IMR-90 (cell line): ENCODE results near the gene TBC1D22B. TPM values are rescaled to one million over a fixed set of nuclear protein-coding genes. Genes with fewer than 3 reads are reported as not detected.

ENCODE experiments used
- FOS ChIP-seq: fragments of 150-350 bp; IDR thresholded peaks from 2 replicates; pipeline ENCODE4 v1.6.1; 2016; ENCODE audit warnings: low read depth, low read length
- MAZ ChIP-seq: IDR thresholded peaks from 2 replicates; pipeline ENCODE4 v1.6.1; 2012; ENCODE audit warnings: low read depth, mild to moderate bottlenecking, low read length, improper control_type of control experiment, moderate library complexity, borderline replicate concordance
- NFE2L2 ChIP-seq: fragments of 150-350 bp; IDR thresholded peaks from 2 replicates; pipeline ENCODE4 v1.6.1; 2016; ENCODE audit warnings: low read depth, mild to moderate bottlenecking, low read length
- RAD21 ChIP-seq: IDR thresholded peaks from 2 replicates; pipeline ENCODE4 v1.6.1; 2012; ENCODE audit warnings: low read length, improper control_type of control experiment
- RFX5 ChIP-seq: IDR thresholded peaks from 2 replicates; pipeline ENCODE4 v1.8.0; 2012; ENCODE audit warnings: low read depth, mild to moderate bottlenecking, low read length, moderate library complexity
- SMC3 ChIP-seq: fragments of 150-350 bp; IDR thresholded peaks from 2 replicates; pipeline ENCODE4 v1.6.1; 2016; ENCODE audit warnings: low read depth, mild to moderate bottlenecking, antibody characterized with exemption, low read length, moderate library complexity
- polyA plus RNA-seq, 3 experiments: library from polyadenylated mRNA; depleted of rRNA; stranded (reverse); fragments of >200 nt; gene quantifications; 2 replicates each; pipeline ENCODE4 v1.2.3, GENCODE V29; 2012; ENCODE audit warnings: low replicate concordance in 1 of 3
- total RNA-seq: library from RNA; depleted of rRNA; stranded (reverse); fragments of >200 nt; gene quantifications from 2 replicates; pipeline ENCODE4 v1.2.3, GENCODE V29; 2012

The TBC1D22B gene
- total and polyA plus RNA-seq, 2 of the 4 experiments (the other 2 are of a cell fraction) = 6.6 to 7.5 TPM

- TF ChIP-seq MAZ (no peak), SMC3 (no peak), RFX5 (no peak), NFE2L2 (no peak), RAD21 (no peak), FOS (no peak)
Observed at GRCh38 chr6:37323580-37323979, 66.0 kb downstream of the TBC1D22B start (continued).
